Measurements from ENCODE around the gene CTAGE4.
"Not testable (repeated sequence)": the region's sequence is repeated elsewhere in the genome, so short reads cannot be mapped to it uniquely, and the experiment has no call there.

The CTAGE4 gene

GRCh38 chr7:144183166-144183565 is at the start of gene CTAGE4:
TSS of gene CTAGE4 (plus strand) at chr7:144183466. CDS start at chr7:144183504, 38 bp downstream.
- not testable (repeated sequence) for DNase-seq

DNA sequence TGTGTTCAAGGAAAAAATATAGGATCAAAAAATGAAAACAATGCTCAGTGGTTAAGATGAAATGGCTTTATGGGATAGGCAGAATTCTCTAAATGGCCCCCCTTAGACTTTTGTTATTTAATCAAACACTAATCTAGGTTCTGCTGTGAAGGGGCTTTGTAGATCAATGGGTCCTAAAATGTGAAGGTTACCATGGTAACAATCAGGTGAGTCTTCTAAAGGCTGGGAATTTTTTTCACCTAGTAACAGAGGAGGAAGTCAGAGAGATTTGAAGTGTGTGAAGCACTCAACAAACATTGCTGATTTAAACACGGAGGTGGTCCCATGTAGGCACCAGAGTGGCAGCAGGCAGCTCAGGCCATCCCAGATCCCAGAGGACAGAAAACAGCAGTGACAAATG is 49.1 kb upstream of the CTAGE4 start:
- DNase-seq = no peak
- no peak for TF ChIP-seq POLR2A (IDR thresholded peaks at IDR 0.05; ENCODE audit: low read length)
- no peak for TF ChIP-seq GATA1 (IDR thresholded peaks at IDR 0.05; ENCODE audit: low read depth, low read length)

DNA sequence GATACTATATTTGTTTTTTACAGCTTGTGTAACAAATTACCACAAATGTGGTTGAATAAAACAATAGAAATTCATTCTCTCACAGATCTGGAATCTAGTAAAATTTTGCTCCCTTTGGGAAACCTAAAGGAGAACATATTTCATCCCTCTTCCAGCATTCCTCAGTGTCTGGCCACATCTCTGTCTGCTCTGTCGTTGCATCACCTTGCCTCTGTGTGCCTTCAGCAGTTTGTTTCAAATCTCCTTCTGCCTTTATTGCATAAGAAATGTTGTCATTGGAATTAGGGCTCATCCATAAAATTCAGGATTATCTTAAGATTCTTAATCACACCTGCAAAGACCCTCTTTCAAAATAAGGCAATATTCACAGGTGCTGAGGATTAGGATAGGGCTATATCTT is 45.8 kb upstream of the CTAGE4 start:
- no peak for TF ChIP-seq POLR2A (IDR thresholded peaks at IDR 0.05; ENCODE audit: low read length)
- no peak for TF ChIP-seq GATA1 (IDR thresholded peaks at IDR 0.05; ENCODE audit: low read depth, low read length)
- DNase-seq = no peak

- TF ChIP-seq POLR2A (IDR thresholded peaks at IDR 0.05; ENCODE audit: low read length) (no peak), GATA1 (IDR thresholded peaks at IDR 0.05; ENCODE audit: low read depth, low read length) (no peak)
- no peak for DNase-seq
Measured at GRCh38 chr7:144142187-144142586, 41.1 kb upstream of the CTAGE4 start.

DNA sequence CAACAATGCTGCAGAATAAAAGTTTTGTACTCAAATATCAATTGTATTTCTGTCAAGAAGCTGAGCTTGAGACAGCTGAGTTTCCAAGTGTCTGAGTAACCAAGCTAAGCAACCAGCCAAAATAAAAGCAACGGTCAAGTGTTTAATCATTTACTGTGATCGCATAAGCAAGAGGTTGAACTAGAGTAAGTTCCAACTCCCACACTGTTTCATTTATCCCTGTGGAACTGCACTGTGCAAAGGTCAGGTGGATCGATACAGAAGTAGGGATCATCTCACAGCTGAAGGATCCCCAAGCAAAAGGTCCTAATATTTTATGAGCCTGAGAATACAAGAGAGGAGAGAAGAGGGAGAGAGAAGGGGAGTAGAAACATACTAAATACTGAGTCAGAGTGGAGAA is 38.8 kb upstream of the CTAGE4 start:
- DNase-seq = no peak
- TF ChIP-seq POLR2A (IDR thresholded peaks at IDR 0.05; ENCODE audit: low read length) (no peak), GATA1 (IDR thresholded peaks at IDR 0.05; ENCODE audit: low read depth, low read length) (no peak)

GRCh38 chr7:144148224-144148827 is 34.9 kb upstream of the CTAGE4 start:
- no peak for DNase-seq
- no peak for TF ChIP-seq POLR2A (IDR thresholded peaks at IDR 0.05; ENCODE audit: low read length)
- TF ChIP-seq GATA1 (IDR thresholded peaks at IDR 0.05; ENCODE audit: low read depth, low read length) = no peak

- TF ChIP-seq POLR2A (IDR thresholded peaks at IDR 0.05; ENCODE audit: low read length) = no peak
- no peak for TF ChIP-seq GATA1 (IDR thresholded peaks at IDR 0.05; ENCODE audit: low read depth, low read length)
- no peak for DNase-seq
Measured at GRCh38 chr7:144158861-144159260, 24.4 kb upstream of the CTAGE4 start.

GRCh38 chr7:144164784-144165183 is 18.5 kb upstream of the CTAGE4 start:
- no peak for TF ChIP-seq POLR2A (IDR thresholded peaks at IDR 0.05; ENCODE audit: low read length)
- TF ChIP-seq GATA1 (IDR thresholded peaks at IDR 0.05; ENCODE audit: low read depth, low read length) = no peak
- no peak for DNase-seq

- DNase-seq = not testable (repeated sequence)
Measured at GRCh38 chr7:144171594-144172350, 11.5 kb upstream of the CTAGE4 start.

GRCh38 chr7:144174613-144175012 is 8.7 kb upstream of the CTAGE4 start:
- DNase-seq = no peak
- TF ChIP-seq GATA1 (IDR thresholded peaks at IDR 0.05; ENCODE audit: low read depth, low read length) (no peak), POLR2A (IDR thresholded peaks at IDR 0.05; ENCODE audit: low read length) (no peak)

- DNase-seq = peak; percentile 2 to 28
Measured at GRCh38 chr7:144178380-144179164, 4.7 kb upstream of the CTAGE4 start.

DNA sequence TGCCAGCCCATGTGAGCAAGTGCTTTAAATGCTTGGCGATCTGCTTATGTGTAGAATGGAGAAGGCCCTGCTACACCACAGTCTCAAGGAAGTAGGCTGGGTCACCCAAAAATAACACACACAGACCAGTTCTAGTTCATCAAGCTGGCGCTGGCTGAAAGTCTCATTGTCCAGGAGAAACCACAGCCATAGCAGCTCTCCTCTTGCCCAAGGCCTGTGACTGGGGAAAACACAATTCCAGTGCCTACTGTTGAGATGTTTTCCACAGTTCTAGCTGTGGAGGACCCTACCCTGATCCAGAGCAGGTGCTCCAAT is 4.1 kb upstream of the CTAGE4 start:
- DNase-seq = not testable (repeated sequence)

DNA sequence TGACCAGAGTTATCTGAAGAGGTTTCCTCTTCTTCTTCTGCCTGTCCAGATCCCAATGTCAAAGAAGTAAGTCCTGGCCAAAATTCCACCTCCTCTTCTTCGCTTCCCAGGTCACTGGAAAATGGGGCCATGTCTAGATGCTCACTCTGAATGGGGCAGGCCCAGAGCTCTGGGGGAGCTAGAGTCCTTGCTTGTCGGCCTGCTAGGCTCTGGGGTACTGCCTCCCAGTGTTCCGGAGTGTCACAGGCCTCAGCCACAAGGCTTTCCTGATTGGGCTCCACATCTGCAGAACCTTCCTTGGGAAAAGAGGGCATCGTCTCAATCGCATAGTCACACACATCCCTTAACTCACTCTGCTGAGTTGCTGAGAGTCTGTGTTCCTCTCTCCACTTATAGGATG is 4.6 kb downstream of the CTAGE4 start:
- not testable (repeated sequence) for DNase-seq

DNA sequence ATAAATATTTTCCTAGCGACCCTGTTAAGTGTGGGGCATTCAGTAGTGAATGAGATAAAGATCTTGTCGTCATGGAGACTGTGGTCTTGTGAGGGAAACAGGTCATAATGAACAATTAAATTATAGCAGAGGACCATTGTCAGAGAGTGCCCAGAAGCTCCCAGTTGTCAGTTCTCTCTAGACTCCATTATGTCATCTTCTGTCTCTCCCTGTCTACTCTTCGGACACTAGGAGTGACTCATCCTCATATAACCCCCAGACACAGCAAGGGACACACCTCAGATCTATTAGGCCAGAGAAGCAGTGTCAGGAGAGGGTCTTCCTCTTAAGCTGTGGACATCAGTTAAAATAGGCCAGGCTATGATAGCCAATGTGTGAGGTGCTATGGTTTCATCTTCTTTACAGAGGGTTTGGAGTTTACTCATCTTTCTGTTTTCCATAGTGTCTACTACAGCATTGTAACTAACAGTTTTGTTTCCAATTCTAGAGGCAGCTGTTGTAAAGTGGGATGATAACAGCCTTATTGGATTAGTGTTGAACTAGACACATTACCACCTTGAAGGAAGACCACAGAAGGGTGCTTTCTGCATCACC is 5.4 kb downstream of the CTAGE4 start:
- DNase-seq = not testable (repeated sequence)

GRCh38 chr7:144193782-144194181 is 10.5 kb downstream of the CTAGE4 start:
- not testable (repeated sequence) for DNase-seq

- not testable (repeated sequence) for DNase-seq
Measured at GRCh38 chr7:144194453-144194852, 11.2 kb downstream of the CTAGE4 start.

GRCh38 chr7:144195212-144195872 is 12.1 kb downstream of the CTAGE4 start, which contains the start of gene ARHGEF35:
TSS of gene ARHGEF35 (minus strand) at chr7:144195833. CDS start at chr7:144188383, 7,450 bp downstream.
- not testable (repeated sequence) for DNase-seq

DNA sequence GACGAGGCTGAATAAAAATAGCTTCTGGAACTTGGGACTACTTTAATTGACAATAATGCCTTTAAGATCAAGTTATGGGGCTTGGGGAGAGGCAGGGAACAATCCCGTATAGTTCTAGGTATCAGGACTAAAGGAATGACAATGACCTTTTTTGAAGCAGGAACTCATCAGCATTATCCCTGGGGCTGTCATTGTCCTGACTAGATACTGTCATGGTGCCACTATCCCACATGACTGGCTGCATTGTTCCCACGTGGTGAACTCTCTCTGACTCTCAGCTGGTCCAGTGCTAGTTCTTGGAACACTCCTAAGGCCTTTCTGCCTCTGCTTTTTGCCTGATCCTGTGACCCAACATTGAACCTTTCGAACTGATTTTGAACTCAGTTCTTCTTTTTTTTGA is 15.7 kb downstream of the CTAGE4 start:
- not testable (repeated sequence) for DNase-seq

DNA sequence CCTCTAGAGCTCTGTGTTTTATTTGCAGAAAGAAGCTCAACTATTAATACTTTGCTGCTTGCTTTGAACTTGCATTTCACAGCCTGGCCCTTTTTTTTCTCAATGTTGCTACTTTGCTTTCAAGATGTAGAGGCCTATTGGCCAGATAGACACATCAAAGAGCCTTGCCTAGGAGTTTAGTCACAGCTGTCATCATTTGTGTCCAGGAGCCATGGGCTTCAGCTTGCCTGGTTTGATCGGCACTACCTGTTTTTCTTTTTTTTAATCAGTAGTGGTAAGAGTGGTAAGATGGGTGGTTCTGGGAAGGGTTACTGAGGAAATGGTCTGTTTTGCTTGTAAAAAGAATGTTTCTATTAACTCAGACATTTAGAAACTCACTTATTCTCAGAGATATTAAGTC is 18.7 kb downstream of the CTAGE4 start:
- DNase-seq = not testable (repeated sequence)

DNA sequence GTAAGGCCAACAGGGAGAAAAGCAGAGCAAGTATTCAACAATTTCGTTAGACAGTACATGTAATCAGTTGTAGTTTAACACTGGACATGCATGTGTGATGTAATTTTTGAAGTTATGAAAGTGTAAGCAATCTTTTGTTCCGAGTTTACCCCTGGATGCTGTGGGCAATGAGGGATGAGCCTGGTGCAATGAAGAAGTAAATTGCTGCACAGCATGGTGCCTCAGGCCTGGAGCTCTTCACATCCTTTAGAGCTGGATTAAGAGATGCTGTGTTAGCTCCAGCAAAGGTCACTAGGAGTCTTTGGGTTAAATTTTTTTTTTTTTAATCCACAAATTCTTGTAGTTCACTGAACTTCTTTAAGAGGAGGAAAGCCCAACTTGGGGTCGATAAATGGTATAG is 19.8 kb downstream of the CTAGE4 start:
- not testable (repeated sequence) for DNase-seq

Measured in erythroblast (primary cell).